ENCODE measurements around the gene ATP2B2.

- no peak for TF ChIP-seq CTCF (IDR thresholded peaks at IDR 0.05)
- no peak for TF ChIP-seq POLR2A (IDR thresholded peaks at IDR 0.05)
Observed at GRCh38 chr3:10379961-10380360, 125.4 kb downstream of the ATP2B2 start.

Measured in thyroid gland (tissue), 4 donors.